Fibroblast of skin of right biceps (primary cell): ENCODE results near the gene KRT25.
"Not testable (repeated sequence)": the region's sequence is repeated elsewhere in the genome, so short reads cannot be mapped to it uniquely, and the experiment has no call there.

Experiments
- DNase-seq: peaks from one replicate; pipeline ENCODE4 v3.0.0-alpha.2; 2013

Gene KRT25

GRCh38 chr17:40750391-40750790 is 4.7 kb downstream of the KRT25 start:
- no peak for DNase-seq

GRCh38 chr17:40748666-40749065 is 6.5 kb downstream of the KRT25 start:
- not testable (repeated sequence) for DNase-seq

- DNase-seq, result no peak
Measured at GRCh38 chr17:40738553-40738952, 16.6 kb downstream of the KRT25 start.

DNA sequence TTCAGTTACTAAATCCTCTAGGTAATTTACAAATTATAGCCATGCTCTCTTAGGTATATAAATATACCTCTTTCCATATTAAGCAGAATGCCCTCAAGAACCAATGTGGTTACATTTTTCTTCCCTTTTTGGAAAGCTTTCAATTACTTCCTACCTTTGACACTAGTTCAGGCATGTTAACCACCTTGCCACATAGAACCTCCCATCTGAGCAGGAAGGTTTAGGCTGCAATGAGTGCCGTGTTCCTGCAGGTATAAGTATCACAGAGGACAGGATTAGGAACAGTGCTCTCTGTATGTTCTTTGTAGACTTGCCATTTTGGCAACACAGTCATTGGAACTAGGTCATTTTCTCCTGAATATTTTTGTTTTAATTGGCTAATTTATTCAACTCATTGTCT is 20.1 kb downstream of the KRT25 start:
- DNase-seq, result no peak

GRCh38 chr17:40734018-40734417 is 21.1 kb downstream of the KRT25 start:
- DNase-seq, result no peak

GRCh38 chr17:40730970-40731369 is 24.2 kb downstream of the KRT25 start:
- no peak for DNase-seq

DNA sequence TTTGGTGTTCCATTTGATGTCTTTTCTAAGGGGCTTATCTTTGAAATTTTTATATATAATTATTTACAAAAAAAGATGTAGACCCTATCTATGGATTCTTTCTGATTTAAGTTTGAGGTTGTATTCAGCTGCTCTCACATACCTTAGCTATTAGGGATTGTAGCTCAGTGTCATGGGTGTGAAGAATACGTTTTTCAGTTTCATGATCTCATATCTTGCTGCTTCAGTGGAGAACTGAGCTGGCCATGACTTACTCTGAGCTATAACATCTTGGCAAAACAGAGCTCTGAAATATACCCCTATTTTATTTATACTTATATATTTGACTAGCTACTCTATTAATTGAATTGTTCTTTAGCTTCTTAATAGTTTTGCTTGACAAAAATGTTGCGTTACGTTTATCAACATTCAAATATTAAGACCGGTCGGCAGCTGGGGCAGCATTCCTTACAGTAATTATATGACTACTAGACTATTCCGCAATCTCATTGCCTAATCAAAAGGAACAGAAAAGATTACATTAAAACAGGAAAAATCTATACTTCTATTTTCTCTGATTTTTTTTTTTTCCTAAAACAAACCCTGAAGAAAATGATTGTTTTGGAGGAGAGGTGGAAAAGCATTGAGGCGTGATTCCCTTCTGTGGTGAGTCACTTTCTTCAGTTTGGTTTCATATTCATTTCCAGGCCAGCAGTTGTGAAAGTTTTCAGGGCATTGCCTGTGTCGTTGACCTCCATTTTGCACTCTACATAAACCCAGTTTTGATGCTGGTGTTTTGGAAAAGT is 27.5 kb downstream of the KRT25 start:
- DNase-seq, result no peak

DNA sequence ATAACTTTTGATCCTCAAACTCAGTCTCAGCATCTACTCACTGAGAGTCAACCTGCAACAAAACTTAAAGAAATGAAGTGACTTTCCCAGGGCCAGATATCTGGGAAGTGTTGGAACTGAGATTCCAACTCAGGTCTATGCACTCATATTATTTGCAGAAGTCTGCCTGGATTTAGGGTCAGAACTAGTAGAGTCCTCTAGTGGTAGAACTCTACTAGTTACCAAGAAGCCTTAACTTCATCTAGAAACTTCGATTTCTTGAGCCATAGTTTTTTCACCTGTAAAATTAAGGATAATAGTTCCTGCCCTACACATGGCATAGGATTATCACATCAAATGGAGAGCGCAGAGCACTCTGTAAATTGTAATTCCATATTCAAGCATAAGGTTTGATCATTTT is 28.2 kb downstream of the KRT25 start:
- no peak for DNase-seq

DNA sequence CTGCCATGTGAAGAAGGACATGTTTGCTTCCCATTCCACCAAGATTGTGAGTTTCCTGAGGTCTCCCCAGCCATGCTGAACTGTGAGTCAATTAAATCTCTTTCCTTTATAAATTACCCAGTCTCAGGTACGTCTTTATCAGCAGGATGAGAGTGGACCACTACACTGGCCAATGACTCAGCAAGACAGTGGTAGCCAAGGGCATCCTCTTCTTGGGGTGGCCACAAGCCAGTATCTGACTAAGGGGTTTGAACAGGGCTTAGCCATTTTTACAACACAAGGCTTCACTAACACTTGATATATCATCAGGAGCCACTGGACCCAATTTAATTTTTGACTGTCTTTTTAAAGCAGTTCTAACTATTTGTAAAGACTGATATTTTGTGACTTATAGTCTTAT is 30.5 kb downstream of the KRT25 start:
- no peak for DNase-seq

GRCh38 chr17:40722241-40722640 is 32.9 kb downstream of the KRT25 start:
- no peak for DNase-seq

- DNase-seq, result no peak
Measured at GRCh38 chr17:40720899-40721298, 34.2 kb downstream of the KRT25 start.

DNA sequence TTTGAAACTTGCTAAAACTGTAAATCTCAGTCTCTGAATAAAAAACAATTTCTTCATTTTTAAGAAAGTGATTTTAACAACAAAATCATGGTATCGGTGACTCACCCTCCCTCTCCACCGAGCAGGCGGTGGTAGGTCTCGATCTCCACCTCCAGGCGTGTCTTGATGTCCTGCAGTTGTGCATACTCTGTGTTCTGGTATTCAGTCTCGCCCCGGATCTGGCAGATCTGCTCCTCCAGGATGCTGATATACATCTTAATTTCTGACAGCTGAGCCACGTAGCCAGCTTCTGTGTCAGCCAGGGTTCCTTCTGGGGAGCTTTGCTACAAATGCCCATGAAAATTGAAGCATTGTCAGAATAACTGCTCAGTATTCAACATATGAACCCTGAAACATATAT is 36.2 kb downstream of the KRT25 start:
- DNase-seq, result no peak

DNA sequence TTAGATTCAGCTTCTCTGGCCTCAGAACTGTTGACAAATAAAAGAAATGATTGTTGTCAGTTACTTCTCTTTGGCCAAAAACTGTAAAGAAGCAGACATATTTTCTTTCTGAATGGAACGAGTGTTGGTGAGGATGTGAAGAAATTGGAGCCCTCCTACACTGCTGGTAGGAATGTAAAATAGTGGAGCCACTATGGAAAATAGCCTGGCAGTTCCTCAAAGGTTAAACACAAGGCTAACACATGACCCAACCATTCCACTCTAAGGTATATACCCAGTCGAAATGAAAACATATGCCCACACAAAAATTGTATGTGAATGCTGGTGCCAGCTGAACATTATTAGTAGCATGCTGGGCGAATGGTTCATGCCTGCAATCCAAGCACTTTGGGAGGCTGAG is 37.4 kb downstream of the KRT25 start:
- DNase-seq, result no peak

DNA sequence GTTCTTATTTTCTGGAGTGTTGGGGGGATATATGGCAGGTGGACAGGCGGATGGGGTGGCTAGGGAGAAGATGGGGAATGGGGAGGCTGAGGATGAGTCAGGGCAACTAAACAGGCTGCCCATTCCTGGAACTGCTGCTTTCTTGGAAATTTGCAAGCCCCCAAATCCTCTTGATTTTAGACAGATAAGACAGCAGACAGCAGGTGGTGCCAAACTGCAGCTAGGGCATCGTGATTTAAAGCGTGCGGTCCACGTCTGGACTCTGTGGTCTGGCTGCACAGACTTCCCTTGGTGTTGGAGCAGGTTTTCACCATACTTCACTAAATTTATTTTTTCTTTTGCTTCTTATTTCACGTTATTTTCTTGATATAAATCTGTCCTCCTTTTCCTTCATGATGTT is 40.7 kb downstream of the KRT25 start:
- DNase-seq, result no peak

DNA sequence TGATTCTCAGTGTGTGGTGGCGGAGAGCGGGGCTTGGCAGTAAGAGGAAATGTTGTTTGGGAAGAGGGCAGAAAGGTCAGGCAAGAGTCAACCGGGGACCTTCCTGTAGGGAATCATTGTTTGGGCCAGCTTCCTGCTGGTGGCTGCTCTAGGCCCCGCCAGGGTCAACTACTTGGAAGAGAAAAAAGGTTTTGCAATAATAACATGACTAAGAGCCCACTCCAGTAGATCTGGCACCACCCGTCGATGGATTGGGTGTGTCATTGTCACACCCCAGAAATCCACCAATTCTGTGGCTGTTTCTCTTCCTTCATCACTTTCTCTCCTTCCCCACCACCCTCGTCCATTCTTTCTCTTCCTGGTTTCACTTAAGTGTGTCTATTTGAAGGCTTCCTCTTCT is 47.4 kb downstream of the KRT25 start:
- DNase-seq, result no peak

- DNase-seq, result no peak
Measured at GRCh38 chr17:40705584-40705983, 49.5 kb downstream of the KRT25 start.

DNA sequence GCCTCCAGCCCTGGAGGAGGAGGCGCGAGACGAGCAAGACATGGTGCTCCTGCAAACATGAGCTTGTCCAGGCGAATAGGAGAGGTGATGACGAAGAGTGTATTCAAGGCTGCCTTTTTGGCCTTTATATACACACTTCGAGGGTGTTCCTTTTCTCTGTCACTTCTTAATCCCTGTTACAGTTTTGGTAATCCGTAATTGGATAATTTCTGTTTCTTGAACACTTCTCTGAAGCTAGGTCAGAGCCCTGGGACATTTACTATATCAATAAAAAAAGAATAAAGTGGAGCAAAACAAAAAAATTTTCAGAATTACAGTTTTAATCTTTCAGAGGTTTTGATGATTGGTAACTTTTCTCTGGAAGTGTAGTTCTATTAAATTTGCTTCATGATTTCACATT is 51.5 kb downstream of the KRT25 start, which contains the start of gene KRT24:
Gene KRT24, minus strand, starts transcription at position 101 of the 400 bp plus-strand sequence. Its CDS starts 59 bp downstream, at position 42.
- DNase-seq, result no peak

GRCh38 chr17:40702271-40702670 is 52.9 kb downstream of the KRT25 start:
- DNase-seq, result no peak

DNA sequence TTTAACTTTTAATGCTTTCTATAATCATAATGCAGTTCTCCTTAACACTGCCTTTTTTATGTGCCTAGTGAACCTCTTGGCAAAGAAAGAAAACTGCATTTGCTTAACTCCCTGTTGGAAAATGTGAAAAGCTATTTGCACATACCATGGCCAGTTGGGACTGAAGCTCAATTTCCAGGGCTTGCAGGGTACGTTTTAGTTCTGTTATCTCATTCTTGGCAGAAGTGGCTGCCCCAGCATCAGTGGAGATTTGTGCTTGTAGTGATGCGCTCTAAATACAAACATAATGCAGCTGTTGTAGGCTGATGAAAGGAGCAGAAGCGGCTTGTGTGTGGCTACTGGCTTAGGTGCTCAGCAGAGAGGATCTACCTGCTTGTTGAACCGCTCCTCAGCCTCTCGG is 55.3 kb downstream of the KRT25 start:
- no peak for DNase-seq

GRCh38 chr17:40699371-40699770 is 55.8 kb downstream of the KRT25 start:
- no peak for DNase-seq
